Measurements from ENCODE around the gene SFXN5. TPM values are rescaled to one million over a fixed set of nuclear protein-coding genes. Genes with fewer than 3 reads are reported as not detected.

The SFXN5 gene
- total and polyA plus RNA-seq, 2 of the 8 experiments (the other 6 are each of a cell fraction or from before 2014, with no cell fraction given): 29.3 to 33.1 TPM

GRCh38 chr2:72894514-72894913 lies 177.0 kb downstream of the SFXN5 start:
- H3K4me2 ChIP-seq (ENCODE audit: insufficient read depth in 1 of 2, low read depth in 2 of 2, low read length in 2 of 2): 0 out of 4 replicates have a peak overlapping the region, but pooled peaks of 1 of the 2 experiments have one; percentile 22
- H4K8ac ChIP-seq (ENCODE audit: extremely low read depth, insufficient read depth, low read length): no peak overlapping the region
- no peaks in the 10 kb centered on the region for H3K9me3 ChIP-seq (ENCODE audit: insufficient read depth in 2 of 2, low read depth in 1 of 2, low read length in 1 of 2)
- FAIRE-seq (no peak), DNase-seq (ENCODE audit: low read depth in 1 of 2, low spot score in 2 of 2) (no peak)
- H2AFZ ChIP-seq (ENCODE audit: low read length): no peak overlapping the region
- H3K14ac ChIP-seq (ENCODE audit: insufficient read length): no peak overlapping the region
- CTCF ChIA-PET (ENCODE audit: partially characterized antibody): interaction anchor here (0.5 to 19.1 kb wide), 33 partner anchors 8 to 368 kb away, joined by 3 to 497 read pairs (median 7); partner anchors contain the start of gene EMX1
- no peaks in the 10 kb centered on the region for H3K36me3 ChIP-seq (ENCODE audit: control insufficient read depth in 2 of 4, insufficient read depth in 4 of 4, low read length in 3 of 4)
- no peak overlapping the region; the same call in 1 of the 2 replicates for H2AK5ac ChIP-seq (ENCODE audit: low read depth, low read length)
- H3K4me3 ChIP-seq (ENCODE audit: extremely low read depth in 1 of 4, insufficient read depth in 2 of 4, low read depth in 3 of 4, low read length in 4 of 4): no peak overlapping the region
- H3K23me2 ChIP-seq (ENCODE audit: low read depth, low read length): no peaks in the 10 kb centered on the region; the same call in 1 of the 2 replicates
- H3K56ac ChIP-seq (replicated peaks; ENCODE audit: insufficient read length, low read depth, low read length): no peak overlapping the region
- H3K23ac ChIP-seq (ENCODE audit: insufficient read length): no peak overlapping the region
- POLR2A ChIA-PET (ENCODE audit: partially characterized antibody): interaction anchor here (0.8 to 1.3 kb wide), 4 partner anchors 15 to 40 kb away, joined by 3 to 5 read pairs (median 4); no protein-coding TSS in a partner anchor
- H3K18ac ChIP-seq (ENCODE audit: extremely low read depth, low read length): peak overlapping the region; percentile 89; the same call in 1 of the 2 replicates
- no peak overlapping the region for H3K9ac ChIP-seq (replicated peaks in 1 of 4; ENCODE audit: extremely low read depth in 1 of 4, low read depth in 3 of 4, low read length in 3 of 4)
- H2BK20ac ChIP-seq (ENCODE audit: low read length): peak overlapping the region; percentile 66; the same call in 1 of the 2 replicates
- peak overlapping the region; percentile 95 for H4K91ac ChIP-seq (replicated peaks; ENCODE audit: insufficient read length, low read length)
- H3K79me1 ChIP-seq (ENCODE audit: low read depth, low read length): no peaks in the 10 kb centered on the region
- H3K4ac ChIP-seq (replicated peaks; ENCODE audit: insufficient read length, low read depth, low read length): peak overlapping the region; percentile 46
- no peak for TF ChIP-seq NANOG (IDR thresholded peaks at IDR 0.05; ENCODE audit: insufficient read depth, low read depth, low read length, poor library complexity, severe bottlenecking)
- no peak for TF ChIP-seq SIN3A (conservative IDR thresholded peaks at IDR 0.05 in 1 of 2, IDR thresholded peaks at IDR 0.05 in 1 of 2; ENCODE audit: low read depth in 1 of 2, low read length in 2 of 2)
- no peak for TF ChIP-seq JUN (IDR thresholded peaks at IDR 0.05; ENCODE audit: low read depth, low read length)
- TF ChIP-seq EP300 (IDR thresholded peaks at IDR 0.05; ENCODE audit: borderline replicate concordance in 1 of 2, low read depth in 2 of 2, low read length in 2 of 2): no peak
- no peak for TF ChIP-seq ZNF274 (IDR thresholded peaks at IDR 0.05; ENCODE audit: borderline replicate concordance, extremely low read depth, low read length)
- TF ChIP-seq SP4 (IDR thresholded peaks at IDR 0.05; ENCODE audit: low read length): no peak
- TF ChIP-seq, protein P1, sequence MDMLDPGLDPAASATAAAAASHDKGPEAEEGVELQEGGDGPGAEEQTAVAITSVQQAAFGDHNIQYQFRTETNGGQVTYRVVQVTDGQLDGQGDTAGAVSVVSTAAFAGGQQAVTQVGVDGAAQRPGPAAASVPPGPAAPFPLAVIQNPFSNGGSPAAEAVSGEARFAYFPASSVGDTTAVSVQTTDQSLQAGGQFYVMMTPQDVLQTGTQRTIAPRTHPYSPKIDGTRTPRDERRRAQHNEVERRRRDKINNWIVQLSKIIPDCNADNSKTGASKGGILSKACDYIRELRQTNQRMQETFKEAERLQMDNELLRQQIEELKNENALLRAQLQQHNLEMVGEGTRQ (IDR thresholded peaks at IDR 0.05; ENCODE audit: low read length): no peak
- TF ChIP-seq BRCA1 (IDR thresholded peaks at IDR 0.05; ENCODE audit: low read depth, low read length): no peak
- no peak for TF ChIP-seq SIRT6 (IDR thresholded peaks at IDR 0.05; ENCODE audit: low read length)
- no peak overlapping the region for H3K27ac ChIP-seq (ENCODE audit: low read depth, low read length)
- H3K27me3 ChIP-seq (replicated peaks in 1 of 4; ENCODE audit: control insufficient read depth in 3 of 4, extremely low read depth in 1 of 4, insufficient read depth in 3 of 4, low read length in 3 of 4): peaks cover 0 to 37% (median 31%) of the 10 kb centered on the region in 4 experiments; a peak in 6 of 7 replicates
- H2BK5ac ChIP-seq (ENCODE audit: low read depth, low read length): peak overlapping the region; percentile 0; the same call in 1 of the 2 replicates
- 86% methylated on average over 9 of the region's 9 CpGs; no CpG with 5 or more reads in 1 of the 2 experiments for WGBS, 2 experiments (ENCODE audit: extremely low coverage in 1 of 2, insufficient coverage in 1 of 2, insufficient read length in 1 of 2, insufficient replicate concordance in 2 of 2, low coverage in 1 of 2, low lambda C conversion rate in 2 of 2, missing lambda C conversion rate in 1 of 2)
- peak overlapping the region; percentile 97; the same call in 1 of the 2 replicates for H2BK12ac ChIP-seq (ENCODE audit: low read depth, low read length)
- H3K4me1 ChIP-seq (replicated peaks in 1 of 4; ENCODE audit: control insufficient read depth in 3 of 4, insufficient read depth in 4 of 4, low read length in 3 of 4): peaks cover 5 to 9% (median 7%) of the 10 kb centered on the region in 4 experiments
- H4K5ac ChIP-seq (ENCODE audit: insufficient read length, low read depth, low read length): no peak overlapping the region
- H4K20me1 ChIP-seq (replicated peaks in 1 of 2; ENCODE audit: control insufficient read depth in 1 of 2, insufficient read depth in 2 of 2, low read length in 2 of 2): no peaks in the 10 kb centered on the region
- H2BK120ac ChIP-seq (replicated peaks; ENCODE audit: low read depth, low read length): peak overlapping the region; percentile 57
- H3K79me2 ChIP-seq (ENCODE audit: control insufficient read depth in 1 of 2, insufficient read depth in 2 of 2, low read length in 2 of 2): no peaks in the 10 kb centered on the region
- H2BK15ac ChIP-seq (ENCODE audit: low read length): 0 out of 2 replicates have a peak overlapping the region, but pooled peaks have one; percentile 65
